Activated CD4-positive, alpha-beta T cell treated with anti-CD3 and anti-CD28 coated beads for 4 hours (primary cell): ENCODE results near the gene PLSCR4.
"Not testable (repeated sequence)": the region's sequence is repeated elsewhere in the genome, so short reads cannot be mapped to it uniquely, and the experiment has no call there.

Experiments used
- DNase-seq, 2 donors: peaks; one replicate each; pipeline ENCODE4 v3.0.0-alpha.2; 2020

PLSCR4 gene

GRCh38 chr3:146246526-146246925 is 4.4 kb downstream of the PLSCR4 start:
- DNase-seq, result no peak

DNA sequence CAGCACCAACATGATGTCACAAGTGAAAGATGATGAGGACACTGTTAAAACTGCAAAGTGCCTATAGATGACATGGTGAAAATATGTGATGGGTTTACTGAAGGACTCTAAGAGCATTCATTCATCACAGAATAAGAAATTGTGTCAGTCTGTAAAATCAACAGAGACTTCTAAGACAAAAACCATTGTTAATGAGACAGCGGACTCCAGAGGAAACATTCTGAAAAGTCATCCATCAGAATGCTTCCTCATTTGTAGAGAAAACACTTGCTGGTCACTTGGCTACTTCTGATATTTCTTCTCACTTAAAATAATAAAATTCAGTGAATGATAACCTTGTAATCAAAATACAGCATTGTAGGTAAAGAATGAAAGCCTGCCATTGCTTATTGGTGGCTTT is 7.3 kb downstream of the PLSCR4 start:
- DNase-seq, result no peak

GRCh38 chr3:146241523-146242240 is 9.2 kb downstream of the PLSCR4 start:
- no peak for DNase-seq

GRCh38 chr3:146233487-146233886 is 17.4 kb downstream of the PLSCR4 start:
- DNase-seq, result no peak

DNA sequence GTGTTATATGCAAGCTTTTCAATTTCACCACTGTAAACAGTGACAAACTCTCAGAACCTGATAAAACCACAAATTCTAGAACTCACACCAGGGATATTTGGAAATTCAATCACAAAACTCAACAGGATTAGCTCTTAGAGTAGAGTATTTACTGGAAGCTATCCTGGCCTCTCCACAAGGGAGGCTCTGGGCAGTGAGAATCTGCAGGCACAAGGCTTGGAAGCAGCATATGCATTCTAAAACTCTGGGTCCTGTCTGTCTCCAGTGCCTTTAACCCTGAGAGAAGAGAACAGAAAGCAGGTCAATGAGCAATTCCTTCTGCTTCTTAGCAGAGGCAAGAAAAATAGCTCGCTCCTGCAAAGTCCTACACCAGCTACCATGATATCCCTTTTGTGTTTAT is 23.4 kb downstream of the PLSCR4 start:
- DNase-seq, result no peak

GRCh38 chr3:146226881-146227280 is 24.0 kb downstream of the PLSCR4 start:
- no peak for DNase-seq

GRCh38 chr3:146225458-146225857 is 25.4 kb downstream of the PLSCR4 start:
- not testable (repeated sequence) for DNase-seq

DNA sequence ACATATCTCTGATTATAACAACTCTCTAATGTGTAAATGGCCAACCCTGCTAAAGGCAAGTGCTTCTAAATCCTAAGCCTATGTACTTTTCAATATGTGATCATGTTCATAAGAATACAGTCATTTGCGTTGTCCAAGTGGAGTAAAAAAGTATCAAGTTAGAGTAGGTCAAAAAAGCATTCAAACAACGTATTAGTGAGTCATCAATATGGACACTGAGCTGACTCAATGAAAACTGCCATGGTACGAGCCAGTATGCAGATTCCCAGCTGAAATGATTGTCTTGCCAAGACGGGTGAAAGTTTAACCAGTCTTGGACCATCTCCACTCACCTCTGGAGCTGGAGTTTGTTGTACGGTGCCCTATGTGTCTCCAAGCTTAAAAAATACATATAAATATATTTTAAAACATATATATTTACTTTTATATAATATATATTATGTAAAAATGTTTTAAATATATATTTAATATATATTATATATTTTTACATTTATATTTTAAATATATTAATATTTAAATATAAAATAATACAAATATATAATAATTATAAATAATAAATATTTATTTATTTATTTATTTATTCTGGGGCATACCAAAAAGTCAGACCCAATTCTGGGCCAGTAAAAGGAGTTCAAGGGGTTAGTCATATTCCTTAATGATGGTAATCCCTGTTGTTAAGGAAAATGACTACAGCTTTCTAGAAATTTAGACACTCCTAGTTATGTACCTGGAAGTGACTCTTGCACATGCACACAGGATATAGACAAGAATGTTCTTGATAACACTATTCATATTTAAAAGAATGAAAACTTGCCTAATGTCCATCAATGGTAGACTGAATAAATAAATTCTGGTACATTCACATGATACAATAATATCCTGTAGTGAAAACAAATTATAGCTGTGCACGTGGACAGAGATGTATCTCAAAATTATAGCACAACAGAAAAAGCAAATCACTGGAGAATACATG is 27.2 kb downstream of the PLSCR4 start:
- no peak for DNase-seq

DNA sequence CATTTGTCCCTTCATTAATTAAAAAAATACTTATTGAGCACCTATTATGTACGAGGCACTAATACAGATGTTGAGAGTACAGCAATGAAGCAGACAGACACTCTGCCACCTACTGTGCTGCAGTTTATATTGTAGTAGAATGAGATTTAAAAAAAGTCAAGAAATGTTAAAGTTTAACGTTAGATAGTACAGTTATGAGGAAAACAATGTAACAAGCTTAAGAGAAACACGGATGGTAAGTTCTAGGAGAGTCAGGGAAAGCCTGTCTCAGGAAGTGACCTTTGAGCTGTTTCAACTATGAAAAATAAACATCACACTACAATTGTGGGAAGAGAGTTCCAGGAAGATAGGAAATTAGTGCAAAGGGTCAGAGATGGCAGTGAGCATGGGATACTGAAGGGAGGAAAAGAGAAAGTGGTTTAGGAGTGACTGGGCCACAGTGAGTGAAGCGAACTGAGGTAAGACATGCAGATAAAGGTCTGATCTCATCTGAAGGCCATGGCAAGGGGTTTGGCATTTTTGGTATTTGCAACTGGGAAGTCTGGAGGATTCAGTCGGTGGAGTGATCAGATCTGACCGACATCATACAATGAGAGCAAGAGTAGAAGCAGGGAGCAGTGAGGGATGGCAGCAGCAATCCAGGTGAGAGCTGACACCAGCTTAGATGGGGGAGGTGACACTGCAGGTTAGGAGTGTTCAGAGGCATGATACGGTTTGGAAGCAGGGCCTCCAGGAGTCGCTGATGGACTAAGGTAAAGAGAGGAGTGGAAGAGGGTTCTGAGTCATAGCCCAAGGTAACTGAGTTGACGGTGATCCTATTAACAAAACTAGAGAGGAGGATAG is 28.5 kb downstream of the PLSCR4 start:
- no peak for DNase-seq

GRCh38 chr3:146221276-146221675 is 29.6 kb downstream of the PLSCR4 start:
- no peak for DNase-seq

GRCh38 chr3:146218880-146219866 is 31.7 kb downstream of the PLSCR4 start:
- peak; percentile 14 to 43 for DNase-seq

GRCh38 chr3:146217324-146217723 is 33.6 kb downstream of the PLSCR4 start:
- DNase-seq, result no peak

- no peak for DNase-seq
Measured at GRCh38 chr3:146214493-146214892, 36.4 kb downstream of the PLSCR4 start.

DNA sequence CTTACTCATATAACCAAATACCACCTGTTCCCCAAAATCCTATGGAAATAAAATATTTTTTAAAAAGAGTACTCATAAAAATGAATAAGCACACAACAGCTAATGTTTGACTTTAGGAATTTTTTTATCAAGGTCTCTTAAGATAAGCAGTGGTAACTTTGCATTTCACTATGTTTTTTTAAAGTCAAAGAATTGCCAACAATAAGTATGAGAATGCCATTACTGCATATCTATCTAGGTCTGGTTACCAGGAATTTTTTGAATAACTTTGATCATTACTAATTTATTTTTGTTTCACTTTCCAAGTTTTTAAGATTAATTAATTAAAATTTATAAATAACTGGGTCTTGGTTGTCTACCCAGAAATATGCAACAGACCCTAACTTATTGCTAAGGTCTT is 41.5 kb downstream of the PLSCR4 start:
- no peak for DNase-seq

DNA sequence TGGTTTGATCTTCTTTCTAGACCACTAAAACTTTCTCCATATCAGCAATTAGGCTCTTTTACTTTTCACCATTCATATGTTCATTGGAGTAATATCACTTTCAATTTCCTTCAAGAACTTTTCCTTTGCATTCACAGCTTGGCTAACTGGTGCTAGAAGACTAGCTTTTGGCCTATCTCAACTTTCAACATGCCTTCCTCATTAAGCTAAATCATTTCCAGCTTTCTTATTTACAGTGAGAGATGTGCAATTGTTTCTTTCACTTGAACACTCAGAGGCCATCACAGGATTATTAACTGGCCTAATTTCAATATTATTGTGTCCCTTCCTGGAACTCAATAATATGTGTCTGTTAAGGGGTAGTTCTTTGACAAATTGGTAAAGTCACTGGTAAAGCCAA is 47.1 kb downstream of the PLSCR4 start:
- no peak for DNase-seq

DNA sequence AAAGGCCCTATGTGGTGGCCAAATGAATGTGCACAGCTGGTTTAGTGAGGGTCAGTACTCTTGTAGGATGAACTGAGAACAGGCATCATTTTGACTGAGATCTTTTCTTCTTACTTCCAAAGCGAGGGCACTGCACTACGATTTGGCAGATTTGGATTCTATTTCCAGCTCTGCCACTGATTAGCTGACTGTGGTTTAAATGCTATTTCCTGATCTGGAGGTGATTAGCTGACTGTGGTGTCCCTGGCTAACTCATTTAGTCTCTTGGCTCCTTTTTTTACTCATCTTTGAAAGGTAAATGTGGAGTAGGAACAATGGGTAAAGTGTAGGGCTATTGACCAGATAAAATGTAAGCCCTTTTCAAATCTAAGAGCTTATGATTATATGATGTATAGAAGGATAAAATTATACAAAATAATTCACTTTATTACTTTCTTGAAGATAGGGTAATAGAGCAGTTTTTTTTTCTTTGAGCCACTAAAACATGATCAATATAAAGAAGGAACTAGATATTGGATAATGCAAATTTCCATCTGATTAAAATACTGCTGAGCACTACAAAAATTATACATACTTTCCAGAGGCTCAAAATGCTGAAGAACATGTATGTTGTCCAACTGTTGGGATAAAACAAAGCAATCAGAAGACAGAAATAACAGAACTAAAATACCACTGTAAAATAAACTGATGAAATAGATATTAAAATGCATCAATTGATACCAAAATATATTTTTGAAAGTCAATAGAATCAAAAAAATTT is 50.3 kb downstream of the PLSCR4 start:
- no peak for DNase-seq

GRCh38 chr3:146199762-146200161 is 51.1 kb downstream of the PLSCR4 start:
- no peak for DNase-seq

- no peak for DNase-seq
Measured at GRCh38 chr3:146196789-146197188, 54.1 kb downstream of the PLSCR4 start.

DNA sequence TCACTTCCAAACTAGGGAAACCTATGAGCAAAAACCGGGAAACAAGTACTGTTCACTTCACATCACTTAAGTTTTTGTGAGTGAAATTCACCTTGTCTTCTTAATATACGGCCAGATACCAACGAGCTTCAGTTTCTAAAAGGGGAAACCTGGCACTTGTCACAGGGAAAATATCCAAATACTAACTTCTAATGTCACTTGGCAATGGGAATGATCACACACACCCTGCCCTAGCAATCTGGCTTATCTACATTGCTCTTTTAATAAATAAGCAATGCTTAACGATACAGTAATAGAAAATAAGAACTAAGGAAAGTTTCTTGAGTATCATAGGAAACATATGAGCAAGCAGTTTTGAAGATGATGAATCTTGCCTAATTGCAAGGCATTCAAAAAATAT is 55.3 kb downstream of the PLSCR4 start:
- no peak for DNase-seq

DNA sequence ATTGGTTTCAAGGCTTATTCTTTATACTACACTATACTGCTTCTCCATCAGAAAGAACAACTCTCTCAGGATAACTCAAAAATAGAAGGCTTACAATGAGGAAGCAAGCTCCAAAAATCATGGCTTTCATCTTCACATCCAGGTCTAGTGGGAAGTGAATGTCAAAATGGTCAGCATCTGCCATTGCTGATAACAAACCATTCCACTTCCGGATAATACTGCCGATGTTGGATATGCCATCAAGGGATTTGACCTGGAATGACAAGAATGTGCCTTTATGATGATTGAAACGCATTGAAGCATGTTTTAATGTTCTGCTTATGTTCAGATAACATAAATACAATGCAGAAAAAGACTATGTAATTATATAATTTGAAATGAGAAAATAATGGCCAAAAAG is 55.9 kb downstream of the PLSCR4 start:
- no peak for DNase-seq

DNA sequence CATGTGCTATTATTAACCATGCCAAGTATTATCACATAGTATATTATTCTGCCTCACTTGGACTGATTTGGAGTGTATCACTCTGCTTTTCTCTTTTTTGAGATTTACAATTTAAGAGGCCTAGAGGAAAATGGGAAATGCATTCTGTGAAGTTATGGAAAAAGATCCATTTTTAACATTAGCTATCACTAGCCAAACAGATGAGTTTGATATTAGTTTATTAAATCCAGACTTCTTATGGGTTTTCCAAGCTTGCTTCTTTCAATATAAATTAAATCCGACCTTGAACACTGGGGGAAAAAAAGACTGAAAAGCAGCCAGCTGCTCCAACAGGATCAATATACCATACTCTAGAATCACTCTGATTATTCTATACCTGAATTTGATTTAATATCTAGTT is 59.9 kb downstream of the PLSCR4 start:
- DNase-seq, result no peak
